OCI-LY1 (cell line): Measurements from ENCODE around the gene PSME3.

Source experiments
- H2AFZ ChIP-seq: fragments of 200-600 bp; sonication (generic), shearing (Covaris generic); 2 replicates; pipeline ENCODE4 v1.6.0; 2014; ENCODE audit warnings: antibody characterized with exemption, mild to moderate bottlenecking, low read length
- H3F3A ChIP-seq: fragments of 200-600 bp; sonication (generic), shearing (Covaris generic); 2 replicates; pipeline ENCODE4 v1.6.0; 2014; ENCODE audit warnings: mild to moderate bottlenecking, antibody characterized with exemption, low read length, moderate library complexity; ENCODE audit not compliant: insufficient read depth
- H3K27ac ChIP-seq: fragments of 200-600 bp; sonication (generic); 2 replicates; pipeline ENCODE4 v1.5.1; 2014; ENCODE audit warnings: low read length, mixed run types, mild to moderate bottlenecking, low read depth; ENCODE audit not compliant: poor library complexity, severe bottlenecking
- H3K27me3 ChIP-seq: fragments of 200-600 bp; sonication (generic); 2 replicates; pipeline ENCODE4 v1.6.0; 2014; ENCODE audit warnings: antibody characterized with exemption, mild to moderate bottlenecking, low read length, moderate library complexity; ENCODE audit not compliant: insufficient read depth
- H3K36me3 ChIP-seq: fragments of 200-600 bp; sonication (generic); 2 replicates; pipeline ENCODE4 v1.6.1; 2014; ENCODE audit warnings: mild to moderate bottlenecking, antibody characterized with exemption, low read length, moderate library complexity, mixed read lengths; ENCODE audit not compliant: insufficient read depth
- H3K4me1 ChIP-seq: fragments of 200-600 bp; sonication (generic); 2 replicates; pipeline ENCODE4 v1.5.1; 2014; ENCODE audit warnings: mild to moderate bottlenecking, low read length, moderate library complexity; ENCODE audit not compliant: insufficient read depth, severe bottlenecking
- H3K4me2 ChIP-seq: fragments of 200-600 bp; sonication (generic), shearing (Covaris generic); 2 replicates; pipeline ENCODE4 v1.6.1; 2014; ENCODE audit warnings: low read length
- H3K4me3 ChIP-seq: fragments of 200-600 bp; sonication (generic); 2 replicates; pipeline ENCODE4 v1.5.1; 2014; ENCODE audit warnings: low read length, low read depth, mild to moderate bottlenecking, mixed read lengths; ENCODE audit not compliant: poor library complexity, severe bottlenecking
- H3K79me2 ChIP-seq: fragments of 200-600 bp; shearing (Covaris generic); 2 replicates; pipeline ENCODE4 v1.6.1; 2016; ENCODE audit warnings: mixed run types, low read length, mixed read lengths; ENCODE audit not compliant: insufficient read depth
- H3K9ac ChIP-seq: fragments of 200-600 bp; sonication (generic), shearing (Covaris generic); 2 replicates; pipeline ENCODE4 v1.6.1; 2014; ENCODE audit warnings: mild to moderate bottlenecking, low read length, mixed read lengths
- H3K9me2 ChIP-seq: fragments of 200-600 bp; sonication (generic), shearing (Covaris generic); 2 replicates; pipeline ENCODE4 v1.6.1; 2014; ENCODE audit warnings: low read depth, mild to moderate bottlenecking, low read length, mixed read lengths
- H3K9me3 ChIP-seq: fragments of 200-600 bp; shearing (Covaris generic); 2 replicates; pipeline ENCODE4 v1.6.1; 2014; ENCODE audit warnings: low read length, mixed read lengths
- H4K20me1 ChIP-seq: fragments of 200-600 bp; sonication (generic), shearing (Covaris generic); 2 replicates; pipeline ENCODE4 v1.6.0; 2016; ENCODE audit warnings: mild to moderate bottlenecking, low read length; ENCODE audit not compliant: insufficient read depth
- CTCF ChIP-seq: fragments of 200-600 bp; sonication (generic), shearing (Covaris generic); IDR thresholded peaks from 2 replicates; pipeline ENCODE4 v1.5.1; 2017; ENCODE audit warnings: mild to moderate bottlenecking, antibody characterized with exemption, low read length, moderate library complexity, mixed read lengths
- EZH2 ChIP-seq: fragments of 200-600 bp; sonication (generic), shearing (Covaris generic); IDR thresholded peaks from 2 replicates; pipeline ENCODE4 v1.8.0; 2017; ENCODE audit warnings: borderline replicate concordance, mixed run types, mild to moderate bottlenecking, antibody characterized with exemption, low read length, moderate library complexity, mixed read lengths

PSME3 gene

DNA sequence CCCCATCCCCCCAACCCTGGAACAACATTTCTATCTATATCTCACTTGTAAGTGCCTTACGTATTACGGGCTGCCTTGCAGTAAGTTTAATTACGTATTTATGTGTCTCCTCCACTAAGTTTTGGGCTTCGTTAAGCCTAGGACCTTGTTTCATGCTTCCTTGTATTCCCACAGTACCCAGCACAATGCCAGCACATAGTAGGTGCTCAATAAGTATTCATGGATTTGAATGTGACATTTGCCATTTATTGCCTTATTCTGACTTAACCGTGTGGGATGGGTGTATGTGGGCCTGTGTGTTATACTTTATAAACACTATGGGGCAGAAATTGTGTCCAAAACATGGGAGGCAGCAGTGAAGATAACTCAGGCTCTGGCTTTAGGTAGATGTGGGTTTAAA is 40.7 kb upstream of the PSME3 start:
- H3K36me3 ChIP-seq, result no peaks in the 10 kb centered on the region
- no peaks in the 10 kb centered on the region for H3K79me2 ChIP-seq
- no peak overlapping the region for H2AFZ ChIP-seq
- no peak for TF ChIP-seq CTCF
- TF ChIP-seq EZH2, result no peak
- H3K9ac ChIP-seq, result no peak overlapping the region
- no peaks in the 10 kb centered on the region; the same call in 1 of the 2 replicates for H3K27me3 ChIP-seq
- no peak overlapping the region for H3K4me3 ChIP-seq
- H3K4me2 ChIP-seq, result no peak overlapping the region
- H3K9me3 ChIP-seq, result no peaks in the 10 kb centered on the region
- no peaks in the 10 kb centered on the region for H3F3A ChIP-seq
- no peaks in the 10 kb centered on the region for H3K9me2 ChIP-seq
- H3K27ac ChIP-seq, result no peak overlapping the region
- H3K4me1 ChIP-seq, result peaks cover 3% of the 10 kb centered on the region
- H4K20me1 ChIP-seq, result no peaks in the 10 kb centered on the region

DNA sequence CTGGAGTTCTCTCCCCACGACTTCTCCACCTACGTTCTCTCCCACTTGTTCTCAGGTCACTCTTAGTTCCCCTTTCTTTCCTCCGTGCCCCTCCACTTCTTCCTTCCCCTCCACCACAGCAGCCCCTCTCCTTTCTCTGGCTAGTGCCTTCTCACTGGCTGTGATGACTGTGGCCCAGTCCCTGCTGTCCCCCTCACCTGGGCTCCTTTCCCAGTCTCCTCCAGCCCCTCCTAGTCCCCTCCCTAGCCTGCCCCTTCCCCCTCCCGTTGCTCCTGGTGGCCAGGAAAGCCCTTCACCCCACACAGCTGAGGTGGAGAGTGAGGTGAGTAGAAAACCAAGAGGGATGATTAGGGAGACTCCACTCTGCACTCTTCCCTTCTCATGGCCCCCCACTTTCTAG is 38.1 kb upstream of the PSME3 start:
- Histone ChIP-seq H3K27ac (no peak overlapping the region), H3K4me3 (no peak overlapping the region), H2AFZ (no peak overlapping the region), H4K20me1 (no peaks in the 10 kb centered on the region), H3K4me1 (peaks cover 15% of the 10 kb centered on the region), H3F3A (no peaks in the 10 kb centered on the region), H3K9me3 (no peaks in the 10 kb centered on the region), H3K27me3 (no peaks in the 10 kb centered on the region), H3K9ac (no peak overlapping the region), H3K4me2 (no peak overlapping the region), H3K36me3 (no peaks in the 10 kb centered on the region), H3K9me2 (no peaks in the 10 kb centered on the region), H3K79me2 (no peaks in the 10 kb centered on the region)
- TF ChIP-seq CTCF (no peak), EZH2 (no peak)

DNA sequence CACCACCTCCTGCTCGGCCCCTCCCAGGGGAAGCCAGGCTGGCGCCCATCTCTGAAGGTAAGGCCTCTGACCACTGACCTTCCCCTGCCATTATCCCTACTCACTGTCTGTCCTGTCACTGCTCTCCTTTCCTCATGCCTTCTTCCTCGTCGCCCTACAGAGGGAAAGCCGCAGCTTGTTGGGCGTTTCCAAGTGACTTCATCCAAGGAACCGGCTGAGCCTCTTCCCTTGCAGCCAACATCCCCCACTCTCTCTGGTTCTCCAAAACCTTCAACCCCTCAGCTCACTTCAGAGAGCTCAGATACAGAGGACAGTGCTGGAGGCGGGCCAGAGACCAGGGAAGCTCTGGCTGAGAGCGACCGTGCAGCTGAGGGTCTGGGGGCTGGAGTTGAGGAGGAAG is 37.7 kb upstream of the PSME3 start:
- Histone ChIP-seq H3K9ac (no peak overlapping the region), H3K27ac (no peak overlapping the region), H3K79me2 (no peaks in the 10 kb centered on the region)

More for the DNA sequence above, 37.7 kb upstream of the PSME3 start:
- H3K4me3 ChIP-seq, result no peak overlapping the region
- no peaks in the 10 kb centered on the region for H3K27me3 ChIP-seq
- peaks cover 15% of the 10 kb centered on the region for H3K4me1 ChIP-seq
- H3K36me3 ChIP-seq, result no peaks in the 10 kb centered on the region
- H2AFZ ChIP-seq, result no peak overlapping the region
- no peaks in the 10 kb centered on the region for H4K20me1 ChIP-seq
- no peaks in the 10 kb centered on the region for H3K9me2 ChIP-seq
- TF ChIP-seq EZH2, result no peak
- TF ChIP-seq CTCF, result no peak
- H3K9me3 ChIP-seq, result no peaks in the 10 kb centered on the region
- no peak overlapping the region for H3K4me2 ChIP-seq
- H3F3A ChIP-seq, result no peaks in the 10 kb centered on the region
